NCI-H146 treated with DMSO at 0.1 percent for 48 hours (cell line): ENCODE results near the gene SLC29A3.

ENCODE experiments used
- DNase-seq: peaks from one replicate; lab custom pipeline; 2025; ENCODE audit not compliant: unreplicated experiment; lab: John Stamatoyannopoulos, UW

SLC29A3 gene

GRCh38 chr10:71409516-71410104 is 90.6 kb downstream of the SLC29A3 start:
- no peak for DNase-seq
